Body of pancreas (tissue), 4 donors: ENCODE data around the gene NYNRIN. TPM values are rescaled to one million over a fixed set of nuclear protein-coding genes. Genes with fewer than 3 reads are reported as not detected.

Experiments used
- ATAC-seq: fragments of 150-250 bp; one replicate; pipeline ENCODE4 v1.9.1; 2016
- DNase-seq, 4 donors: peaks; one replicate each; pipeline ENCODE4 v3.0.0-alpha.2; 2019
- H3K27ac ChIP-seq, 4 donors: fragments of 200-600 bp; sonication (generic); 1 replicate in 3 of 4; 2 replicates in 1 of 4; pipeline versions ENCODE4 v1.5.1 to v1.6.1; 2016 to 2019; ENCODE audit warnings: mild to moderate bottlenecking in 1 of 4, mixed read lengths in 1 of 4, moderate library complexity in 1 of 4
- H3K27me3 ChIP-seq, 2 donors: fragments of 200-600 bp; sonication (generic); one replicate each; pipeline ENCODE4 v1.6.0; 2016; ENCODE audit warnings: mild to moderate bottlenecking in 1 of 2
- H3K36me3 ChIP-seq, 2 donors: fragments of 200-600 bp; sonication (generic); replicated peaks in 1 of 2; 2 replicates each; pipeline ENCODE4 v1.5.1; 2016; ENCODE audit warnings: low read depth in 2 of 2; ENCODE audit not compliant: insufficient read depth in 1 of 2
- H3K4me1 ChIP-seq: fragments of 200-600 bp; sonication (generic); one replicate; pipeline ENCODE4 v1.6.0; 2016
- H3K4me3 ChIP-seq, 2 donors: fragments of 200-600 bp; sonication (generic); 1 replicate in 1 of 2; 2 replicates in 1 of 2; pipeline ENCODE4 v1.5.1; 2016 to 2019
- H3K9me3 ChIP-seq, 3 donors: fragments of 200-600 bp; sonication (generic); 1 replicate in 2 of 3; 2 replicates in 1 of 3; pipeline ENCODE4 v1.5.1; 2016
- CTCF ChIP-seq, 7 experiments: fragments of 450-650 bp in 4 of 7; fragments of 200-600 bp in 3 of 7; sonication (generic) in 3 of 7; IDR thresholded peaks; one replicate each; pipeline ENCODE4 v1.5.1; 2016 to 2019; ENCODE audit warnings: antibody characterized with exemption in 7 of 7
- POLR2A ChIP-seq, 3 donors: fragments of 450-650 bp; IDR thresholded peaks; one replicate each; pipeline ENCODE4 v1.6.1; 2016; ENCODE audit warnings: antibody characterized with exemption in 3 of 3, mild to moderate bottlenecking in 2 of 3
- WGBS, 2 donors: methylation state at CpG; one replicate each; pipeline ENCODE4 v1.1.5; 2017; 5-methylcytosine and 5-hydroxymethylcytosine counted together
- intact Hi-C: fragments of 100-400 bp; cut with DNase I; formaldehyde crosslinking; loops from one replicate; pipeline ENCODE4 v1.15.1; 2023
- total RNA-seq, 2 donors: library from RNA; depleted of rRNA; stranded (reverse); fragments of >200 nt; gene quantifications; one replicate each; pipeline ENCODE4 v1.1.0, GENCODE V29; 2016

Gene NYNRIN
- total RNA-seq, 2 donors from 2014 or later: 7.3 to 7.5 TPM

GRCh38 chr14:24426912-24427536, 28.2 kb downstream of the NYNRIN start:
- Histone ChIP-seq H3K4me1 (peaks cover 69% of the 10 kb centered on the region), H3K36me3 (no peaks in the 10 kb centered on the region), H3K9me3 (no peaks in the 10 kb centered on the region), H3K27ac (peak overlapping the region; percentile 64 to 95 (median 86)), H3K4me3 (no peak overlapping the region), H3K27me3 (no peaks in the 10 kb centered on the region)
- WGBS, 2 donors: 12 to 13% methylated on average over 8 of the region's 8 CpGs
- DNase-seq: peak; percentile 68 to 83 (median 80)
- intact Hi-C loops: no loop called here
- peak in 2 of 3 donors; percentile 59 for TF ChIP-seq POLR2A (IDR thresholded peaks at IDR 0.05)
- TF ChIP-seq CTCF (IDR thresholded peaks at IDR 0.05): no peak
- ATAC-seq: peak; percentile 64

GRCh38 chr14:24427537-24428508, 29.0 kb downstream of the NYNRIN start:
- DNase-seq (peak in 1 of 4 donors; percentile 12), ATAC-seq (no peak)
- WGBS, 2 donors: 60 to 66% methylated on average over 14 to 18 of the region's 18 CpGs
- Histone ChIP-seq H3K36me3 (peaks cover 3 to 4% of the 10 kb centered on the region in 2 donors), H3K4me3 (no peak overlapping the region), H3K27me3 (no peaks in the 10 kb centered on the region), H3K4me1 (peaks cover 74% of the 10 kb centered on the region), H3K27ac (peak overlapping the region; percentile 80 to 98 (median 93)), H3K9me3 (no peaks in the 10 kb centered on the region)
- intact Hi-C loops: no loop called here
- TF ChIP-seq CTCF (IDR thresholded peaks at IDR 0.05) (no peak), POLR2A (IDR thresholded peaks at IDR 0.05) (no peak)

- ATAC-seq: no peak
- TF ChIP-seq CTCF (IDR thresholded peaks at IDR 0.05): no peak
- no peak for TF ChIP-seq POLR2A (IDR thresholded peaks at IDR 0.05)
- Histone ChIP-seq H3K27ac (peak overlapping the region; percentile 91 to 98 (median 96)), H3K36me3 (peaks cover 9 to 10% of the 10 kb centered on the region in 2 donors), H3K4me3 (no peak overlapping the region), H3K9me3 (no peaks in the 10 kb centered on the region), H3K27me3 (no peaks in the 10 kb centered on the region), H3K4me1 (peaks cover 74% of the 10 kb centered on the region)
- intact Hi-C loops: no loop called here
- peak in 1 of 4 donors; percentile 14 for DNase-seq
- 84% methylated on average over 10 to 18 of the region's 18 CpGs for WGBS, 2 donors
Measured at GRCh38 chr14:24428628-24429394, 30.0 kb downstream of the NYNRIN start.

GRCh38 chr14:24429395-24430142, 30.8 kb downstream of the NYNRIN start, which contains the start of the genes CBLN3 and KHNYN:
CBLN3 (minus strand) TSS chr14:24429668; CDS start chr14:24429054, 614 bp downstream.
KHNYN (plus strand) TSS chr14:24429954; CDS start chr14:24430731, 777 bp downstream.
- Histone ChIP-seq H3K27ac (peak within 1 kb of the TSS; percentile 91 to 98 (median 96)), H3K4me1 (peaks cover 74% of the 10 kb centered on the region), H3K36me3 (peaks cover 9 to 12% of the 10 kb centered on the region in 2 donors), H3K4me3 (peak within 1 kb of the TSS; percentile 16 to 41), H3K9me3 (no peaks in the 10 kb centered on the region), H3K27me3 (no peaks in the 10 kb centered on the region)
- ATAC-seq (peak; percentile 88), DNase-seq (peak; percentile 88 to 95 (median 94))
- 5 to 10% methylated on average over 20 to 57 of the region's 57 CpGs for WGBS, 2 donors
- intact Hi-C loops: loop anchor here (5.0 to 10.0 kb wide), 2 partner anchors 57 to 95 kb away; partner anchors contain the start of genes ADCY4 and RIPK3
- no peak for TF ChIP-seq CTCF (IDR thresholded peaks at IDR 0.05)
- peak; percentile 96 to 98 (median 96) for TF ChIP-seq POLR2A (IDR thresholded peaks at IDR 0.05)
